GM10266 (cell line): ENCODE measurements around the gene NRXN3.

ENCODE experiments used
- DNase-seq: peaks from one replicate; pipeline ENCODE4 v3.0.0; 2012; ENCODE audit errors: extremely low spot score
- CTCF ChIP-seq: IDR thresholded peaks from 2 replicates; pipeline ENCODE4 v1.5.1; 2012; ENCODE audit warnings: mild to moderate bottlenecking, low read depth; ENCODE audit not compliant: control insufficient read depth, insufficient read depth; ENCODE audit errors: missing control alignments

NRXN3 gene

GRCh38 chr14:78325911-78326310, 155.7 kb downstream of the NRXN3 start:
- no peak for TF ChIP-seq CTCF
- no peak for DNase-seq

- DNase-seq: no peak
Observed at GRCh38 chr14:78327426-78328221, 157.5 kb downstream of the NRXN3 start.

GRCh38 chr14:78329371-78329770, 159.2 kb downstream of the NRXN3 start:
- no peak for TF ChIP-seq CTCF
- no peak for DNase-seq

More at GRCh38 chr14:78327426-78328221, 157.5 kb downstream of the NRXN3 start:
- no peak for TF ChIP-seq CTCF

GRCh38 chr14:78335531-78335930, 165.4 kb downstream of the NRXN3 start:
- no peak for TF ChIP-seq CTCF
- DNase-seq: no peak

GRCh38 chr14:78340250-78340649, 170.1 kb downstream of the NRXN3 start:
- TF ChIP-seq CTCF: no peak
- no peak for DNase-seq

GRCh38 chr14:78341827-78342389, 171.7 kb downstream of the NRXN3 start:
- no peak for TF ChIP-seq CTCF
- no peak for DNase-seq

- DNase-seq: no peak
Observed at GRCh38 chr14:78342879-78343278, 172.7 kb downstream of the NRXN3 start.

More at GRCh38 chr14:78342879-78343278, 172.7 kb downstream of the NRXN3 start:
- TF ChIP-seq CTCF: no peak
